SK-N-SH treated with all-trans-retinoic acid at 6 μM for 48 hours (cell line): Measurements from ENCODE around the gene WDSUB1.

ENCODE experiments used
- ATAC-seq: fragments of 200-7000 bp; cut with Tn5 transposase; 3 replicates; pipeline ENCODE4 v1.9.1; 2020; ENCODE audit warnings: mild to moderate bottlenecking, moderate library complexity
- ARNTL ChIP-seq: fragments of 450-650 bp; formaldehyde crosslinking; IDR thresholded peaks from 2 replicates; pipeline ENCODE4 v1.5.0; 2020; ENCODE audit warnings: low read depth, mild to moderate bottlenecking, moderate library complexity, borderline replicate concordance
- BACH2 ChIP-seq: fragments of 250-450 bp; sonication (Bioruptor Pico); IDR thresholded peaks from 2 replicates; pipeline ENCODE4 v1.9.0; 2021; ENCODE audit warnings: mild to moderate bottlenecking, borderline replicate concordance
- CSDC2 ChIP-seq: fragments of 250-450 bp; sonication (Bioruptor Pico); IDR thresholded peaks from 2 replicates; pipeline ENCODE4 v1.5.0; 2020; ENCODE audit warnings: mild to moderate bottlenecking, moderate library complexity
- ESRRG ChIP-seq: fragments of 250-450 bp; sonication (Bioruptor Pico); IDR thresholded peaks from 2 replicates; pipeline ENCODE4 v1.6.1; 2021; ENCODE audit warnings: mild to moderate bottlenecking
- GLIS3 ChIP-seq: fragments of 250-450 bp; sonication (Bioruptor Pico); IDR thresholded peaks from 2 replicates; pipeline ENCODE4 v1.5.0; 2020; ENCODE audit warnings: mild to moderate bottlenecking, moderate library complexity
- ISL1 ChIP-seq: fragments of 250-450 bp; sonication (Bioruptor Pico); IDR thresholded peaks from 2 replicates; pipeline ENCODE4 v2.1.2; 2022; ENCODE audit warnings: mild to moderate bottlenecking, moderate library complexity
- OSR1 ChIP-seq: fragments of 250-450 bp; sonication (Bioruptor Pico); IDR thresholded peaks from 2 replicates; pipeline ENCODE4 v1.8.0; 2022; ENCODE audit warnings: moderate library complexity, mild to moderate bottlenecking, inconsistent platforms
- PATZ1 ChIP-seq: fragments of 250-450 bp; sonication (Bioruptor Pico); IDR thresholded peaks from 2 replicates; pipeline ENCODE4 v1.8.0; 2020; ENCODE audit warnings: mild to moderate bottlenecking, moderate library complexity, borderline replicate concordance
- POU6F1 ChIP-seq: fragments of 250-450 bp; sonication (Bioruptor Pico); IDR thresholded peaks from 2 replicates; pipeline ENCODE4 v1.8.0; 2021; ENCODE audit warnings: low read depth, mild to moderate bottlenecking, moderate library complexity, borderline replicate concordance
- PPARA ChIP-seq: fragments of 250-450 bp; sonication (Bioruptor Pico); IDR thresholded peaks from 2 replicates; pipeline ENCODE4 v1.5.0; 2020; ENCODE audit warnings: mild to moderate bottlenecking, borderline replicate concordance
- RARB ChIP-seq: fragments of 250-450 bp; sonication (Bioruptor Pico); IDR thresholded peaks from 2 replicates; pipeline ENCODE4 v1.8.0; 2021; ENCODE audit warnings: mild to moderate bottlenecking, moderate library complexity
- SNAI2 ChIP-seq: fragments of 250-450 bp; sonication (Bioruptor Pico); IDR thresholded peaks from 2 replicates; pipeline ENCODE4 v1.5.0; 2020; ENCODE audit warnings: mild to moderate bottlenecking, moderate library complexity
- TCF4 ChIP-seq: fragments of 250-450 bp; sonication (Bioruptor Pico); IDR thresholded peaks from 2 replicates; pipeline ENCODE4 v1.8.0; 2021; ENCODE audit warnings: mild to moderate bottlenecking, moderate library complexity, borderline replicate concordance
- TOX ChIP-seq: fragments of 250-450 bp; sonication (Bioruptor Pico); IDR thresholded peaks from 2 replicates; pipeline ENCODE4 v1.8.0; 2021; ENCODE audit warnings: mild to moderate bottlenecking, moderate library complexity, borderline replicate concordance
- ZC3H10 ChIP-seq: fragments of 250-450 bp; sonication (Bioruptor Pico); IDR thresholded peaks from 2 replicates; pipeline ENCODE4 v1.5.1; 2021; ENCODE audit warnings: mild to moderate bottlenecking, moderate library complexity
- ZFP3 ChIP-seq: fragments of 250-450 bp; sonication (Bioruptor Pico); IDR thresholded peaks from 2 replicates; pipeline ENCODE4 v1.5.0; 2020; ENCODE audit warnings: mild to moderate bottlenecking, moderate library complexity
- ZFP30 ChIP-seq: fragments of 450-650 bp; formaldehyde crosslinking; IDR thresholded peaks from 2 replicates; pipeline ENCODE4 v1.5.0; 2022; ENCODE audit warnings: mild to moderate bottlenecking, moderate library complexity
- ZNF70 ChIP-seq: fragments of 450-650 bp; formaldehyde crosslinking; IDR thresholded peaks from 2 replicates; pipeline ENCODE4 v1.5.0; 2020; ENCODE audit warnings: mild to moderate bottlenecking, moderate library complexity
- ZNF8 ChIP-seq: fragments of 450-650 bp; formaldehyde crosslinking; IDR thresholded peaks from 2 replicates; pipeline ENCODE4 v1.5.0; 2020; ENCODE audit warnings: mild to moderate bottlenecking, moderate library complexity
- TF ChIP-seq, protein P1 (sequence below): fragments of 250-450 bp; sonication (Bioruptor Pico); IDR thresholded peaks from 2 replicates; pipeline ENCODE4 v1.5.0; 2020; ENCODE audit warnings: mild to moderate bottlenecking, moderate library complexity
- TF ChIP-seq, protein P2 (sequence below): fragments of 250-450 bp; sonication (Bioruptor Pico); IDR thresholded peaks from 2 replicates; pipeline ENCODE4 v1.5.1; 2021; ENCODE audit warnings: mild to moderate bottlenecking, moderate library complexity

WDSUB1 gene

DNA sequence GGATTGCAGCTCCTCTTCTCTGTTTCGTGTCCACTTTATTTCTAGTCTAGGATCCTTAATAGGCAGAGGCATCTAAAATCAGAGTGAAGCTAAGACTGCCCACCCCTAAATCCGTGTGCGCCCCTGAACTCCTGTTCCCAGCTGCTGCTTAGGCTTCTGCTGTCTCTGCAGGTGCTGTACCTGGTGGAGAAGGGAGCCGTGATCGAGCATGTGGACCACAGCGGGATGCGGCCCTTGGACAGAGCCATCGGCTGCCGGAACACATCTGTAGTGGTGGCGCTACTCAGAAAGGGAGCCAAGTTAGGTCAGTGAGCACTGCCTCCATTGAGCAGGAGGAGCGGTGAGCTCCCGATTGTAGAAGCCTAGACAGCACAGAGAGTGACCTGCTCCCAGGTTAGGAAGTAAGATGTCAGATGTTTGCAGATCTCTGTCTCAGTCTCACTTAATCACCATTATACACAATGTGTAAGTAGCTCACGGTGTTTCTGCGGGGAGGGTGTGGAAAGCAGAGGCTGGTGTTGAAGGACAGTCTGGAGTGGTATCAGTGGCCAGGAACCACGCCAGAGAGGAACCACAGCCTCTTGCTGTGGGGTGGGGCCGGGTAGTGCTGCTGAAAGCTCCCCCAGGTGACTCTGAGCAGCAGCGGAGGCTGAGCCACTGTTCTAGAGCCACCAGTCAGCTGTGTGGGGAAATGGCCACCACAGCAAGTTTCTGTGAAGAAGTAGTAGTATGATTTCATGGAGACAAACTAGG, 62.3 kb downstream of the WDSUB1 start:
- TF ChIP-seq BACH2 (CRISPR knock-in tag) (no peak), ZNF70 (CRISPR knock-in tag) (no peak), SNAI2 (CRISPR knock-in tag) (no peak), ESRRG (CRISPR knock-in tag) (no peak), GLIS3 (no peak), POU6F1 (no peak), RARB (no peak), ZFP30 (CRISPR knock-in tag) (no peak), OSR1 (CRISPR knock-in tag) (no peak), ZC3H10 (no peak), ARNTL (CRISPR knock-in tag) (no peak), ZNF8 (CRISPR knock-in tag) (no peak), ISL1 (no peak), PPARA (no peak)
- TF ChIP-seq, protein P1, sequence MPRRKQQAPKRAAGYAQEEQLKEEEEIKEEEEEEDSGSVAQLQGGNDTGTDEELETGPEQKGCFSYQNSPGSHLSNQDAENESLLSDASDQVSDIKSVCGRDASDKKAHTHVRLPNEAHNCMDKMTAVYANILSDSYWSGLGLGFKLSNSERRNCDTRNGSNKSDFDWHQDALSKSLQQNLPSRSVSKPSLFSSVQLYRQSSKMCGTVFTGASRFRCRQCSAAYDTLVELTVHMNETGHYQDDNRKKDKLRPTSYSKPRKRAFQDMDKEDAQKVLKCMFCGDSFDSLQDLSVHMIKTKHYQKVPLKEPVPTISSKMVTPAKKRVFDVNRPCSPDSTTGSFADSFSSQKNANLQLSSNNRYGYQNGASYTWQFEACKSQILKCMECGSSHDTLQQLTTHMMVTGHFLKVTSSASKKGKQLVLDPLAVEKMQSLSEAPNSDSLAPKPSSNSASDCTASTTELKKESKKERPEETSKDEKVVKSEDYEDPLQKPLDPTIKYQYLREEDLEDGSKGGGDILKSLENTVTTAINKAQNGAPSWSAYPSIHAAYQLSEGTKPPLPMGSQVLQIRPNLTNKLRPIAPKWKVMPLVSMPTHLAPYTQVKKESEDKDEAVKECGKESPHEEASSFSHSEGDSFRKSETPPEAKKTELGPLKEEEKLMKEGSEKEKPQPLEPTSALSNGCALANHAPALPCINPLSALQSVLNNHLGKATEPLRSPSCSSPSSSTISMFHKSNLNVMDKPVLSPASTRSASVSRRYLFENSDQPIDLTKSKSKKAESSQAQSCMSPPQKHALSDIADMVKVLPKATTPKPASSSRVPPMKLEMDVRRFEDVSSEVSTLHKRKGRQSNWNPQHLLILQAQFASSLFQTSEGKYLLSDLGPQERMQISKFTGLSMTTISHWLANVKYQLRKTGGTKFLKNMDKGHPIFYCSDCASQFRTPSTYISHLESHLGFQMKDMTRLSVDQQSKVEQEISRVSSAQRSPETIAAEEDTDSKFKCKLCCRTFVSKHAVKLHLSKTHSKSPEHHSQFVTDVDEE (CRISPR knock-in tag): no peak
- TF ChIP-seq, protein P2, sequence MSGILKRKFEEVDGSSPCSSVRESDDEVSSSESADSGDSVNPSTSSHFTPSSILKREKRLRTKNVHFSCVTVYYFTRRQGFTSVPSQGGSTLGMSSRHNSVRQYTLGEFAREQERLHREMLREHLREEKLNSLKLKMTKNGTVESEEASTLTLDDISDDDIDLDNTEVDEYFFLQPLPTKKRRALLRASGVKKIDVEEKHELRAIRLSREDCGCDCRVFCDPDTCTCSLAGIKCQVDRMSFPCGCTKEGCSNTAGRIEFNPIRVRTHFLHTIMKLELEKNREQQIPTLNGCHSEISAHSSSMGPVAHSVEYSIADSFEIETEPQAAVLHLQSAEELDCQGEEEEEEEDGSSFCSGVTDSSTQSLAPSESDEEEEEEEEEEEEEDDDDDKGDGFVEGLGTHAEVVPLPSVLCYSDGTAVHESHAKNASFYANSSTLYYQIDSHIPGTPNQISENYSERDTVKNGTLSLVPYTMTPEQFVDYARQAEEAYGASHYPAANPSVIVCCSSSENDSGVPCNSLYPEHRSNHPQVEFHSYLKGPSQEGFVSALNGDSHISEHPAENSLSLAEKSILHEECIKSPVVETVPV (CRISPR knock-in tag): no peak
- TF ChIP-seq, all 23 proteins: peak for 0
- no peak for ATAC-seq

DNA sequence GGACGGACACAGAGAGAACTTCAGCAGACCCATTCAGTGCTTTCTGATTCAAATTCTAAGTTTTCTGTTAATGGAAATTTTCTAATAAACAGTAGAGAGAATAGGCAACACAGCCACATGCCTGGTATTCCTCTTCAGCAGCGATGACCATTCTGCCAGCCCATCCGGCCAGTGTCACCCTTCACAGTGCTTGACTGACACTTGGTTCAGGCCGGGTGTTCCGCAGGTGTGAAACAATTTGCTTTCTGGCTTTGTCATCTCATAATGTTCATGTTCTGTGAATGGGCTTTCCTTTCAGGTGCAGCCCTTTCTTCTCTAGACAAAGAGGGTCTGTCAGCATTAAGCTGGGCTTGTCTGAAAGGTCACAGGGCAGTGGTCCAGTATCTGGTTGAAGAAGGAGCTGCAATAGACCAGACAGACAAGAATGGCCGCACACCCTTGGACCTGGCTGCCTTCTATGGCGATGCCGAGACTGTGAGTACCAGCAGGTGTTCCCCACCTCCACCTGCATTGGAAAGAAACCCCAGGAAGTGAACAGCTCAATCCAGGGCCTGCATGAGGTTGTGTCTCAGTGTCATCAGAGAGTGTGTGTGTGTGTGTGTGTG, 67.0 kb downstream of the WDSUB1 start:
- no peak for ATAC-seq
- no peak for TF ChIP-seq ZNF70 (CRISPR knock-in tag)
- no peak for TF ChIP-seq OSR1 (CRISPR knock-in tag)
- TF ChIP-seq ZFP3 (CRISPR knock-in tag): no peak

- no peak for ATAC-seq
- TF ChIP-seq TOX (CRISPR knock-in tag): no peak
- TF ChIP-seq ESRRG (CRISPR knock-in tag): no peak
Measured at GRCh38 chr2:159218389-159218788, 68.1 kb downstream of the WDSUB1 start.

DNA sequence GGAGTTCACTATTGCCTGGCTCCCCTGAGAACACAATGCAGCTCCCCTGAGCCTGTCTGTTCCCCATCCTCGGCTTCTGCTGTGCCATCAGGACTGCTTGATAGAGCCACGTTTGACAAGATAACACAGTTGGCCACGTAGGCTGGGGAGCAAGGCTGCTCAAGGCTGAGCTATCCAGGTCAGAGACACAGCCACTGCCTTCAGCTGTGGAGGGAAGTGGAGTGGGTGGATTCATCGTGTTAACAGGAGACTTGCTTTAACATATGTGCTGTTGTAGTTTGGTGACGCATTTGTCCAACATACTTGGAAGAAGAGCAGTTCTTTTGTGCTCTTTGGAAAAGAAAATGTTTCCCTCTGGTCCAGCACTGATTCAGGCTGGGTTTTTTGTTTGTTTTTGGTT, 68.8 kb downstream of the WDSUB1 start:
- no peak for ATAC-seq
- TF ChIP-seq CSDC2 (CRISPR knock-in tag) (no peak), PATZ1 (no peak), OSR1 (CRISPR knock-in tag) (no peak), TCF4 (CRISPR knock-in tag) (no peak)
- TF ChIP-seq, protein P2 (CRISPR knock-in tag): no peak
- TF ChIP-seq, all 23 proteins: peak for 0
